ENCODE data around the gene APC.

GRCh38 chr5:112696786-112697185 is 40.9 kb upstream of the APC start:
- TF ChIP-seq CTCF (IDR thresholded peaks at IDR 0.05) (no peak), POLR2AphosphoS5 (IDR thresholded peaks at IDR 0.05) (no peak), EP300 (IDR thresholded peaks at IDR 0.05; ENCODE audit: low read depth) (no peak)
